ENCODE data around the gene NOP9.

- TF ChIP-seq, protein P1, sequence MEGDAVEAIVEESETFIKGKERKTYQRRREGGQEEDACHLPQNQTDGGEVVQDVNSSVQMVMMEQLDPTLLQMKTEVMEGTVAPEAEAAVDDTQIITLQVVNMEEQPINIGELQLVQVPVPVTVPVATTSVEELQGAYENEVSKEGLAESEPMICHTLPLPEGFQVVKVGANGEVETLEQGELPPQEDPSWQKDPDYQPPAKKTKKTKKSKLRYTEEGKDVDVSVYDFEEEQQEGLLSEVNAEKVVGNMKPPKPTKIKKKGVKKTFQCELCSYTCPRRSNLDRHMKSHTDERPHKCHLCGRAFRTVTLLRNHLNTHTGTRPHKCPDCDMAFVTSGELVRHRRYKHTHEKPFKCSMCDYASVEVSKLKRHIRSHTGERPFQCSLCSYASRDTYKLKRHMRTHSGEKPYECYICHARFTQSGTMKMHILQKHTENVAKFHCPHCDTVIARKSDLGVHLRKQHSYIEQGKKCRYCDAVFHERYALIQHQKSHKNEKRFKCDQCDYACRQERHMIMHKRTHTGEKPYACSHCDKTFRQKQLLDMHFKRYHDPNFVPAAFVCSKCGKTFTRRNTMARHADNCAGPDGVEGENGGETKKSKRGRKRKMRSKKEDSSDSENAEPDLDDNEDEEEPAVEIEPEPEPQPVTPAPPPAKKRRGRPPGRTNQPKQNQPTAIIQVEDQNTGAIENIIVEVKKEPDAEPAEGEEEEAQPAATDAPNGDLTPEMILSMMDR (IDR thresholded peaks at IDR 0.05), result no peak
- TF ChIP-seq POLR2AphosphoS5 (IDR thresholded peaks at IDR 0.05) (no peak), EP300 (IDR thresholded peaks at IDR 0.05; ENCODE audit: low read depth) (no peak)
Observed at GRCh38 chr14:24298892-24299254, 777 bp upstream of the NOP9 start.

Measured in transverse colon (tissue), 4 donors.